SK-N-SH treated with all-trans-retinoic acid at 6 μM for 48 hours (cell line): ENCODE data around the gene TRDMT1.
A peak's percentile ranks its signal among the peaks of the same experiment; 100 is the strongest.

Experiments
- ATAC-seq: fragments of 200-7000 bp; cut with Tn5 transposase; 3 replicates; pipeline ENCODE4 v1.9.1; 2020; ENCODE audit warnings: mild to moderate bottlenecking, moderate library complexity
- ARNTL ChIP-seq: fragments of 450-650 bp; formaldehyde crosslinking; IDR thresholded peaks from 2 replicates; pipeline ENCODE4 v1.5.0; 2020; ENCODE audit warnings: low read depth, mild to moderate bottlenecking, moderate library complexity, borderline replicate concordance
- CSDC2 ChIP-seq: fragments of 250-450 bp; sonication (Bioruptor Pico); IDR thresholded peaks from 2 replicates; pipeline ENCODE4 v1.5.0; 2020; ENCODE audit warnings: mild to moderate bottlenecking, moderate library complexity
- ESRRG ChIP-seq: fragments of 250-450 bp; sonication (Bioruptor Pico); IDR thresholded peaks from 2 replicates; pipeline ENCODE4 v1.6.1; 2021; ENCODE audit warnings: mild to moderate bottlenecking
- GLIS3 ChIP-seq: fragments of 250-450 bp; sonication (Bioruptor Pico); IDR thresholded peaks from 2 replicates; pipeline ENCODE4 v1.5.0; 2020; ENCODE audit warnings: mild to moderate bottlenecking, moderate library complexity
- ISL1 ChIP-seq: fragments of 250-450 bp; sonication (Bioruptor Pico); IDR thresholded peaks from 2 replicates; pipeline ENCODE4 v2.1.2; 2022; ENCODE audit warnings: mild to moderate bottlenecking, moderate library complexity
- OSR1 ChIP-seq: fragments of 250-450 bp; sonication (Bioruptor Pico); IDR thresholded peaks from 2 replicates; pipeline ENCODE4 v1.8.0; 2022; ENCODE audit warnings: moderate library complexity, mild to moderate bottlenecking, inconsistent platforms
- PPARA ChIP-seq: fragments of 250-450 bp; sonication (Bioruptor Pico); IDR thresholded peaks from 2 replicates; pipeline ENCODE4 v1.5.0; 2020; ENCODE audit warnings: mild to moderate bottlenecking, borderline replicate concordance
- RARB ChIP-seq: fragments of 250-450 bp; sonication (Bioruptor Pico); IDR thresholded peaks from 2 replicates; pipeline ENCODE4 v1.8.0; 2021; ENCODE audit warnings: mild to moderate bottlenecking, moderate library complexity
- SNAI2 ChIP-seq: fragments of 250-450 bp; sonication (Bioruptor Pico); IDR thresholded peaks from 2 replicates; pipeline ENCODE4 v1.5.0; 2020; ENCODE audit warnings: mild to moderate bottlenecking, moderate library complexity
- TCF4 ChIP-seq: fragments of 250-450 bp; sonication (Bioruptor Pico); IDR thresholded peaks from 2 replicates; pipeline ENCODE4 v1.8.0; 2021; ENCODE audit warnings: mild to moderate bottlenecking, moderate library complexity, borderline replicate concordance
- TOX ChIP-seq: fragments of 250-450 bp; sonication (Bioruptor Pico); IDR thresholded peaks from 2 replicates; pipeline ENCODE4 v1.8.0; 2021; ENCODE audit warnings: mild to moderate bottlenecking, moderate library complexity, borderline replicate concordance
- ZC3H10 ChIP-seq: fragments of 250-450 bp; sonication (Bioruptor Pico); IDR thresholded peaks from 2 replicates; pipeline ENCODE4 v1.5.1; 2021; ENCODE audit warnings: mild to moderate bottlenecking, moderate library complexity
- ZFP30 ChIP-seq: fragments of 450-650 bp; formaldehyde crosslinking; IDR thresholded peaks from 2 replicates; pipeline ENCODE4 v1.5.0; 2022; ENCODE audit warnings: mild to moderate bottlenecking, moderate library complexity
- ZNF70 ChIP-seq: fragments of 450-650 bp; formaldehyde crosslinking; IDR thresholded peaks from 2 replicates; pipeline ENCODE4 v1.5.0; 2020; ENCODE audit warnings: mild to moderate bottlenecking, moderate library complexity
- ZNF8 ChIP-seq: fragments of 450-650 bp; formaldehyde crosslinking; IDR thresholded peaks from 2 replicates; pipeline ENCODE4 v1.5.0; 2020; ENCODE audit warnings: mild to moderate bottlenecking, moderate library complexity
- TF ChIP-seq, protein P1 (sequence below): fragments of 250-450 bp; sonication (Bioruptor Pico); IDR thresholded peaks from 2 replicates; pipeline ENCODE4 v1.5.1; 2020; ENCODE audit warnings: low read depth, mild to moderate bottlenecking, moderate library complexity
- TF ChIP-seq, protein P2 (sequence below): fragments of 250-450 bp; sonication (Bioruptor Pico); IDR thresholded peaks from 2 replicates; pipeline ENCODE4 v1.5.1; 2021; ENCODE audit warnings: mild to moderate bottlenecking, moderate library complexity
- TF ChIP-seq, protein P3 (sequence below): fragments of 250-450 bp; sonication (Bioruptor Pico); IDR thresholded peaks from 2 replicates; pipeline ENCODE4 v1.8.0; 2021; ENCODE audit warnings: low read depth, mild to moderate bottlenecking, moderate library complexity, borderline replicate concordance

Gene TRDMT1

DNA sequence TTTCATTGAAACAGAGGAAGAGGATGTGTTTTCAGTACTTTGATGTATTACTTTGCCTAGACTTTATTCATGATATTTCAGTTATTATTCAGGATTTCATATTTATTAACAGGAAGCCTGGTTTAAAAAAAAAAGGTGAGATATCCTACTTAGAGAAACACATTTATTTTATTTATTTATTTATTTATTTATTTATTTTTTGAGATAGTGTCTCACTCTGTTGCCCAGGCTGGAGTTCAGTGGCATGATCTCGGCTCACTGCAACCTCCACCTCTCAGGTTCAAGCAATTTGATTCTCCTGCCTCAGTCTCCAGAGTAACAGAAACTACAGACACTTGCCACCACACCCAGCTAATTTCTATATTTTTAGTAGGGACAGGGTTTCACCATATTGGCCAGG, 24.5 kb downstream of the TRDMT1 start:
- TF ChIP-seq, protein P1, sequence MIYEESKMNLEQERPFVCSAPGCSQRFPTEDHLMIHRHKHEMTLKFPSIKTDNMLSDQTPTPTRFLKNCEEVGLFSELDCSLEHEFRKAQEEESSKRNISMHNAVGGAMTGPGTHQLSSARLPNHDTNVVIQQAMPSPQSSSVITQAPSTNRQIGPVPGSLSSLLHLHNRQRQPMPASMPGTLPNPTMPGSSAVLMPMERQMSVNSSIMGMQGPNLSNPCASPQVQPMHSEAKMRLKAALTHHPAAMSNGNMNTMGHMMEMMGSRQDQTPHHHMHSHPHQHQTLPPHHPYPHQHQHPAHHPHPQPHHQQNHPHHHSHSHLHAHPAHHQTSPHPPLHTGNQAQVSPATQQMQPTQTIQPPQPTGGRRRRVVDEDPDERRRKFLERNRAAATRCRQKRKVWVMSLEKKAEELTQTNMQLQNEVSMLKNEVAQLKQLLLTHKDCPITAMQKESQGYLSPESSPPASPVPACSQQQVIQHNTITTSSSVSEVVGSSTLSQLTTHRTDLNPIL (CRISPR knock-in tag): no peak
- TF ChIP-seq PPARA (no peak), TCF4 (CRISPR knock-in tag) (no peak), ZNF70 (no peak), ZNF8 (CRISPR knock-in tag) (no peak), GLIS3 (CRISPR knock-in tag) (no peak), CSDC2 (no peak), ZFP30 (CRISPR knock-in tag) (no peak), RARB (CRISPR knock-in tag) (no peak), ZC3H10 (CRISPR knock-in tag) (no peak)
- TF ChIP-seq, protein P2, sequence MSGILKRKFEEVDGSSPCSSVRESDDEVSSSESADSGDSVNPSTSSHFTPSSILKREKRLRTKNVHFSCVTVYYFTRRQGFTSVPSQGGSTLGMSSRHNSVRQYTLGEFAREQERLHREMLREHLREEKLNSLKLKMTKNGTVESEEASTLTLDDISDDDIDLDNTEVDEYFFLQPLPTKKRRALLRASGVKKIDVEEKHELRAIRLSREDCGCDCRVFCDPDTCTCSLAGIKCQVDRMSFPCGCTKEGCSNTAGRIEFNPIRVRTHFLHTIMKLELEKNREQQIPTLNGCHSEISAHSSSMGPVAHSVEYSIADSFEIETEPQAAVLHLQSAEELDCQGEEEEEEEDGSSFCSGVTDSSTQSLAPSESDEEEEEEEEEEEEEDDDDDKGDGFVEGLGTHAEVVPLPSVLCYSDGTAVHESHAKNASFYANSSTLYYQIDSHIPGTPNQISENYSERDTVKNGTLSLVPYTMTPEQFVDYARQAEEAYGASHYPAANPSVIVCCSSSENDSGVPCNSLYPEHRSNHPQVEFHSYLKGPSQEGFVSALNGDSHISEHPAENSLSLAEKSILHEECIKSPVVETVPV (CRISPR knock-in tag): no peak
- TF ChIP-seq, protein P3, sequence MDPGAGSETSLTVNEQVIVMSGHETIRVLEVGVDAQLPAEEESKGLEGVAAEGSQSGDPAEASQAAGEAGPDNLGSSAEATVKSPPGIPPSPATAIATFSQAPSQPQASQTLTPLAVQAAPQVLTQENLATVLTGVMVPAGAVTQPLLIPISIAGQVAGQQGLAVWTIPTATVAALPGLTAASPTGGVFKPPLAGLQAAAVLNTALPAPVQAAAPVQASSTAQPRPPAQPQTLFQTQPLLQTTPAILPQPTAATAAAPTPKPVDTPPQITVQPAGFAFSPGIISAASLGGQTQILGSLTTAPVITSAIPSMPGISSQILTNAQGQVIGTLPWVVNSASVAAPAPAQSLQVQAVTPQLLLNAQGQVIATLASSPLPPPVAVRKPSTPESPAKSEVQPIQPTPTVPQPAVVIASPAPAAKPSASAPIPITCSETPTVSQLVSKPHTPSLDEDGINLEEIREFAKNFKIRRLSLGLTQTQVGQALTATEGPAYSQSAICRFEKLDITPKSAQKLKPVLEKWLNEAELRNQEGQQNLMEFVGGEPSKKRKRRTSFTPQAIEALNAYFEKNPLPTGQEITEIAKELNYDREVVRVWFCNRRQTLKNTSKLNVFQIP: no peak
- no peak for ATAC-seq

DNA sequence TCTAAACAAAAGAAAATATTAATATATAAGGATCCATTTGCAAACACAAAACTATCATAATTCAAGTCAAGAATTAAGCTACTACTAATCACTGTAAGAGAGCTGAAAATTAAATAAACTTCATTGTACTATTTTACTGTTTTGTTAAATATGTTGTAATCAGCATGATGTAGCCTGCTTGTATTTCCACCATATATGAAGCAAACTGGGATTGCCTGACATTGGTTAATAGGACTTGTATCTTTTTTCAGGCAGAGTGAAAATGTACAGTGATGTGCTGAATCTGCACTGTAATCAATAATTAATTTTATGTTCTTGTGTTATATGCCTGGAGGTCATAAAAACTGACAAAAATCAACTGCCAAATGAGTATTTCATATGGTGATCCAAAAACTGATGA, 25.4 kb downstream of the TRDMT1 start:
- TF ChIP-seq TOX (CRISPR knock-in tag) (no peak), SNAI2 (CRISPR knock-in tag) (no peak), GLIS3 (CRISPR knock-in tag) (no peak), ZC3H10 (CRISPR knock-in tag) (no peak), RARB (CRISPR knock-in tag) (no peak)
- ATAC-seq: no peak

DNA sequence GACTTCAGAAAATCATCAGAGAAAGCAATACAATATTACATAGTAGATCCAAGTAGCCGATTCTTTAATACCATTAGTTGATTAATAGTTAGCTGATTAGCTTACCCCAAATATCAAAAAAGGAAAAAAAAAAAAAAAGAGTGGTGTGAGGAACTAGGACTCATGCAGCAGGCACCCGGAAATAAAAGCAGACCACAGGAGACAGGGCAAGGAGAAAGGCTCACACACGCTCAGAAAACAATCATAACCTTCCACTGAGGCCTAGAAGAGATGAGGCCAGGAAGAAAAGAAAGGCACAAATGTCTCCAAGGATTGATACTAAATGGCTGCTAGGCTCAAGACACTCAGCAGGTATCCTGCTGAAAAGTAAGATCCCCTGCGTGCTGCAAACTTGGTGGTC, 25.9 kb downstream of the TRDMT1 start:
- TF ChIP-seq ZFP30 (CRISPR knock-in tag) (no peak), ESRRG (CRISPR knock-in tag) (no peak), ZNF70 (no peak), RARB (CRISPR knock-in tag) (no peak), ZNF8 (CRISPR knock-in tag) (no peak), ZC3H10 (CRISPR knock-in tag) (no peak), OSR1 (CRISPR knock-in tag) (no peak), SNAI2 (CRISPR knock-in tag) (no peak), GLIS3 (CRISPR knock-in tag) (no peak), TCF4 (CRISPR knock-in tag) (no peak), ARNTL (CRISPR knock-in tag) (no peak)
- TF ChIP-seq, protein P2 (CRISPR knock-in tag): no peak
- TF ChIP-seq, protein P3: no peak
- peak; percentile 51 for ATAC-seq

DNA sequence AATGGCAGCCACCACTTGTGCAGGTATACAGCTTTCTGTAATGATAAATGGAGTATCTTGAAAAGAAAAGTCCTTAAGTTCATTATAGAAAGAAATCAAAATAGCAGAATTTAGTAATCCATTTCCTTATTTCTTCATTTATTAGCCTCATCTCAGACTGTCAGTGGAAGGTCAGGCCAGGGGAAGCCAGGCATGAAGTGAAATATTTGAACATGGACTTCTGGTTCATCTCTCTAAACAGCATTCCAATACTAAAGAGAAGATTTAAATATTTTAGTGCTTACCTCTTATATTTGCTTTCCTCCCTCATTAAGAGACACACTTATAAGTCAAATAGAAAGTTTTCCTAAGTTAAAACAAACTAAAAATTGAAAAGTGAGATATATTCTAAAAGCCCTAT, 26.8 kb downstream of the TRDMT1 start:
- peak; percentile 68 for ATAC-seq
- TF ChIP-seq GLIS3 (CRISPR knock-in tag) (no peak), ZNF8 (CRISPR knock-in tag) (no peak), ISL1 (CRISPR knock-in tag) (peak; percentile 25; the same call in 1 of the 2 replicates)
- TF ChIP-seq, protein P1 (CRISPR knock-in tag): no peak
- TF ChIP-seq, protein P3: no peak
